ENCODE results near the gene EXTL1. TPM values are rescaled to one million over a fixed set of nuclear protein-coding genes. Genes with fewer than 3 reads are reported as not detected.

Gene EXTL1
- total RNA-seq, 1 donor from 2014 or later, result 0.85 TPM

- TF ChIP-seq, protein P1, sequence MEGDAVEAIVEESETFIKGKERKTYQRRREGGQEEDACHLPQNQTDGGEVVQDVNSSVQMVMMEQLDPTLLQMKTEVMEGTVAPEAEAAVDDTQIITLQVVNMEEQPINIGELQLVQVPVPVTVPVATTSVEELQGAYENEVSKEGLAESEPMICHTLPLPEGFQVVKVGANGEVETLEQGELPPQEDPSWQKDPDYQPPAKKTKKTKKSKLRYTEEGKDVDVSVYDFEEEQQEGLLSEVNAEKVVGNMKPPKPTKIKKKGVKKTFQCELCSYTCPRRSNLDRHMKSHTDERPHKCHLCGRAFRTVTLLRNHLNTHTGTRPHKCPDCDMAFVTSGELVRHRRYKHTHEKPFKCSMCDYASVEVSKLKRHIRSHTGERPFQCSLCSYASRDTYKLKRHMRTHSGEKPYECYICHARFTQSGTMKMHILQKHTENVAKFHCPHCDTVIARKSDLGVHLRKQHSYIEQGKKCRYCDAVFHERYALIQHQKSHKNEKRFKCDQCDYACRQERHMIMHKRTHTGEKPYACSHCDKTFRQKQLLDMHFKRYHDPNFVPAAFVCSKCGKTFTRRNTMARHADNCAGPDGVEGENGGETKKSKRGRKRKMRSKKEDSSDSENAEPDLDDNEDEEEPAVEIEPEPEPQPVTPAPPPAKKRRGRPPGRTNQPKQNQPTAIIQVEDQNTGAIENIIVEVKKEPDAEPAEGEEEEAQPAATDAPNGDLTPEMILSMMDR (IDR thresholded peaks at IDR 0.05), result no peak
- Histone ChIP-seq H3K4me1 (no peaks in the 10 kb centered on the region), H3K27ac (no peak overlapping the region), H3K4me3 (no peak overlapping the region), H3K27me3 (no peaks in the 10 kb centered on the region), H3K36me3 (no peaks in the 10 kb centered on the region), H3K9me3 (no peaks in the 10 kb centered on the region)
- DNase-seq (ENCODE audit: low spot score in 2 of 2), result no peak
- intact Hi-C loops (cut with DNase I), result no loop called here
These were observed 32.4 kb downstream of the EXTL1 start for GRCh38 chr1:26053718-26054560.

DNA sequence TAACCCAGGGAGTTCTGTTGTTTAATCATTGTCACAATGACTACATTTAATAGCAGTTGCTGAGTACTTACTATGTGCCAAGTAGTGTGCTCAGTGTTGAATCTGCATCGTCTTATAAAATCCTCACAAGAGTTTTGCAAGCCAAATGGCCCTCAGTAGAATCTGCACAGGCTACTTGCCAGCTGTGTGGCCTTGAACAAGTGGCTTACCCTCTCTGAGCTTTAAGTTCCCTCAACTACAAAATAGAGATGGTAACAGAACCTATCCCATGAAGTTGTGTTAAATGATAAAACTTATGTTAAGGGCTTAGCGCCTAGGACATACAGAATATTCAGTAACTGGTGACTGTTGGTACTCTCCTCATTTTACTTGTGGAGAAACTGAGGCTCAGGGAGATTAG is 33.5 kb downstream of the EXTL1 start:
- Histone ChIP-seq H3K27ac (no peak overlapping the region), H3K36me3 (no peaks in the 10 kb centered on the region), H3K27me3 (no peaks in the 10 kb centered on the region), H3K9me3 (no peaks in the 10 kb centered on the region), H3K4me3 (no peak overlapping the region), H3K4me1 (no peaks in the 10 kb centered on the region)
- intact Hi-C loops (cut with DNase I), result no loop called here
- TF ChIP-seq, protein P1 (IDR thresholded peaks at IDR 0.05), result no peak
- DNase-seq (ENCODE audit: low spot score in 2 of 2), result no peak

DNA sequence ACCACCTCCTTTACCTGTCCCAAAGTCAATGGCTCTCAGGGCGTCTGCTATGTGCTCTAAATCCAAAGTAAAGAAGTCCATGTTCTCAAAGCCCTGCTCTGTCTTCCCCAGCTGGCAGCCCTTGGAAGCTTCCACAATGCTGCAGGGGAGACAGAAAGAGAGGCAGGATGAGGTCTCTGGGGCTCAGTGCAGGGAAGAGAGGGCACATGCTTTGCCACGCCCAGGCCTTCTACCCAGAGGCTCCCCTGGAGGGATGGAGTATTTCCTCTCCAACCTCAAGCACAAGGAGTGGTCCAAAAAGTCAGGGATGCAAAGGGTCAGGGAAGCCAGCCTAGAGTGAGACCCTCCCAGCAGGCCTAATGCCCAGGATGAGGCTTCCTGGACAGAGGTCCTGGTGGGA is 35.6 kb downstream of the EXTL1 start:
- DNase-seq (ENCODE audit: low spot score in 2 of 2), result no peak
- Histone ChIP-seq H3K4me3 (no peak overlapping the region), H3K9me3 (no peaks in the 10 kb centered on the region), H3K4me1 (no peaks in the 10 kb centered on the region), H3K27ac (no peak overlapping the region), H3K27me3 (no peaks in the 10 kb centered on the region), H3K36me3 (no peaks in the 10 kb centered on the region)
- intact Hi-C loops (cut with DNase I), result no loop called here
- TF ChIP-seq, protein P1 (IDR thresholded peaks at IDR 0.05), result no peak

GRCh38 chr1:26058052-26058595 is 36.5 kb downstream of the EXTL1 start:
- no peak overlapping the region for H3K4me3 ChIP-seq
- TF ChIP-seq, protein P1 (IDR thresholded peaks at IDR 0.05), result no peak
- H3K27me3 ChIP-seq, result no peaks in the 10 kb centered on the region
- no peaks in the 10 kb centered on the region for H3K36me3 ChIP-seq
- H3K27ac ChIP-seq, result no peak overlapping the region
- H3K9me3 ChIP-seq, result no peaks in the 10 kb centered on the region
- intact Hi-C loops (cut with DNase I), result no loop called here
- DNase-seq (ENCODE audit: low spot score in 2 of 2), result no peak
- H3K4me1 ChIP-seq, result no peaks in the 10 kb centered on the region

DNA sequence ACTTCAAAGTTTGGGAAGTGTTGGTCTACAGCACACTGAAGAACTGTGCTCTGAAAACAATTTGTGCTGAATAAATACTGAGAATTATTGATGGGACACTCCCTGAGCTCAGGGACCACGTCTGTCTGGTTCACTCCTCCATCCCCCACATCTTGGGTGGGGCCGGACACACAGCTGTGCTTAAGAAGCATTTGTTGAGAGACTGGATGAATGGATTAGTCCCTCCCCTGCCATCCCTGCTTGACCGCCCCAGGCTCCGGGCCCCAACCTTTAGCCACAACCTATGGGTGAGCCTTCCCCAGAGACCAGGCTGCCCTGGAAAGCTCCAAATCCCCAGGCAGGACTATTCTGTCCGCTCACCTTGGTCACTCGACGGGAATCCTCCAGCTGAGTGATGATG is 38.3 kb downstream of the EXTL1 start:
- H3K9me3 ChIP-seq, result no peaks in the 10 kb centered on the region
- TF ChIP-seq, protein P1 (IDR thresholded peaks at IDR 0.05), result no peak
- H3K4me1 ChIP-seq, result no peaks in the 10 kb centered on the region
- intact Hi-C loops (cut with DNase I), result no loop called here
- H3K36me3 ChIP-seq, result no peaks in the 10 kb centered on the region
- DNase-seq (ENCODE audit: low spot score in 2 of 2), result no peak
- H3K27me3 ChIP-seq, result no peaks in the 10 kb centered on the region
- H3K4me3 ChIP-seq, result no peak overlapping the region
- H3K27ac ChIP-seq, result no peak overlapping the region

All from ascending aorta (tissue), 2 donors.